MCF 10A (cell line): ENCODE measurements around the gene SLC39A3. TPM values are rescaled to one million over a fixed set of nuclear protein-coding genes. Genes with fewer than 3 reads are reported as not detected.

Source experiments
- BruUV-seq: library from RNA; stranded (reverse); fragments of 400-500 nt; replicated peaks from 2 replicates; lab custom pipeline; 2021; lab: Mats Ljungman, UMichigan
- CTCF ChIA-PET: fragments of 300-600 bp; sonication (Branson Sonifier 250); formaldehyde crosslinking; extraction: SDS; loops from one replicate; lab custom pipeline; 2021; ENCODE audit warnings: antibody characterized with exemption, inconsistent platforms; lab: Yijun Ruan, JAX
- POLR2A ChIA-PET: fragments of 300-600, 350-650 bp; sonication (Branson Sonifier 250); formaldehyde crosslinking; extraction: SDS; loops from one replicate; lab custom pipeline; 2020; ENCODE audit warnings: antibody characterized with exemption, inconsistent platforms; lab: Yijun Ruan, JAX
- DNase-seq: peaks from one replicate; pipeline ENCODE4 v3.0.0-alpha.2; 2018; ENCODE audit not compliant: unreplicated experiment
- H3K27ac Mint-ChIP-seq: one replicate; pipeline ENCODE4 v1.8.0; 2022; ENCODE audit warnings: mild to moderate bottlenecking, low read depth, mixed read lengths; ENCODE audit not compliant: unreplicated experiment
- H3K27me3 Mint-ChIP-seq: one replicate; pipeline ENCODE4 v1.8.0; 2022; ENCODE audit warnings: mixed read lengths; ENCODE audit not compliant: insufficient read depth, unreplicated experiment
- H3K36me3 Mint-ChIP-seq: one replicate; pipeline ENCODE4 v1.8.0; 2022; ENCODE audit warnings: mild to moderate bottlenecking, moderate library complexity, mixed read lengths; ENCODE audit not compliant: insufficient read depth, unreplicated experiment
- H3K4me1 Mint-ChIP-seq: one replicate; pipeline ENCODE4 v1.8.0; 2022; ENCODE audit warnings: mixed read lengths; ENCODE audit not compliant: insufficient read depth, unreplicated experiment
- H3K4me3 Mint-ChIP-seq: one replicate; pipeline ENCODE4 v1.8.0; 2022; ENCODE audit warnings: mild to moderate bottlenecking, moderate library complexity, mixed read lengths; ENCODE audit not compliant: unreplicated experiment
- H3K9me3 Mint-ChIP-seq: one replicate; pipeline ENCODE4 v1.8.0; 2022; ENCODE audit warnings: mixed read lengths; ENCODE audit not compliant: unreplicated experiment
- CTCF ChIP-seq: fragments of 200-600 bp; IDR thresholded peaks from one replicate; pipeline ENCODE4 v1.8.0; 2022; ENCODE audit warnings: antibody characterized with exemption, mild to moderate bottlenecking; ENCODE audit not compliant: unreplicated experiment
- intact Hi-C: fragments of 100-400 bp; cut with micrococcal nuclease; formaldehyde crosslinking; loops from 2 replicates; pipeline ENCODE4 v1.14.1; 2022
- total RNA-seq: library from RNA; stranded (reverse); gene quantifications from 2 replicates; pipeline ENCODE4 v1.2.3, GENCODE V29; 2022

SLC39A3 gene
- total RNA-seq, 1 experiment from 2014 or later: 21.3 TPM

GRCh38 chr19:2733930-2734588 lies 5.8 kb downstream of the SLC39A3 start:
- Mint-ChIP-seq H3K4me1 (peaks cover 6% of the 10 kb centered on the region), H3K4me3 (no peak overlapping the region), H3K9me3 (no peaks in the 10 kb centered on the region), H3K36me3 (no peaks in the 10 kb centered on the region), H3K27me3 (no peaks in the 10 kb centered on the region), H3K27ac (no peak overlapping the region)
- intact Hi-C loops: no loop called here
- no TSS peak for BruUV-seq
- DNase-seq: no peak
- TF ChIP-seq CTCF: no peak
- POLR2A ChIA-PET: interaction anchor here (0.6 kb wide), 1 partner anchor 406 kb away, joined by 3 read pairs; no protein-coding TSS in a partner anchor
- CTCF ChIA-PET: interaction anchor here (0.6 to 0.9 kb wide), 2 partner anchors 15 to 257 kb away, joined by 3 to 4 read pairs; no protein-coding TSS in a partner anchor

GRCh38 chr19:2732883-2733282 lies 6.9 kb downstream of the SLC39A3 start:
- POLR2A ChIA-PET: interaction anchor here (0.6 kb wide), 1 partner anchor 10 kb away, joined by 3 read pairs; no protein-coding TSS in a partner anchor
- BruUV-seq: no TSS peak
- intact Hi-C loops: no loop called here
- Mint-ChIP-seq H3K4me3 (no peak overlapping the region), H3K9me3 (no peaks in the 10 kb centered on the region), H3K36me3 (peaks cover 5% of the 10 kb centered on the region), H3K4me1 (no peaks in the 10 kb centered on the region), H3K27ac (no peak overlapping the region), H3K27me3 (no peaks in the 10 kb centered on the region)
- no peak for TF ChIP-seq CTCF
- DNase-seq: no peak
- CTCF ChIA-PET: interaction anchor here (0.7 kb wide), 1 partner anchor 84 kb away, joined by 3 read pairs; no protein-coding TSS in a partner anchor

GRCh38 chr19:2732157-2732725 lies 7.6 kb downstream of the SLC39A3 start:
- intact Hi-C loops: no loop called here
- Mint-ChIP-seq H3K4me3 (no peak overlapping the region), H3K36me3 (peaks cover 5% of the 10 kb centered on the region), H3K27me3 (no peaks in the 10 kb centered on the region), H3K4me1 (peaks cover 6% of the 10 kb centered on the region), H3K27ac (no peak overlapping the region), H3K9me3 (no peaks in the 10 kb centered on the region)
- BruUV-seq: no TSS peak
- DNase-seq: no peak
- POLR2A ChIA-PET: interaction anchor here (0.6 kb wide), 1 partner anchor 9 kb away, joined by 3 read pairs; no protein-coding TSS in a partner anchor
- TF ChIP-seq CTCF: no peak
- CTCF ChIA-PET: interaction anchor here (0.6 to 0.7 kb wide), 3 partner anchors 83 to 1186 kb away, joined by 3 read pairs; no protein-coding TSS in a partner anchor
